K562 (cell line): ENCODE results near the gene COX6B1. TPM values are rescaled to one million over a fixed set of nuclear protein-coding genes. Genes with fewer than 3 reads are reported as not detected.

Experiments
- GTF2E2 ChIP-seq: fragments of 200-800 bp; sonication (Bioruptor generic); IDR thresholded peaks from 2 replicates; pipeline ENCODE4 v1.6.1; 2016; ENCODE audit warnings: missing genetic modification characterization, missing compliant biosample characterization
- HDAC6 ChIP-seq: IDR thresholded peaks from 2 replicates; pipeline ENCODE4 v1.6.1; 2012; ENCODE audit warnings: low read depth, mild to moderate bottlenecking, control low read depth, inconsistent platforms, low read length, moderate library complexity
- MLX ChIP-seq, 2 experiments: fragments of 450-650 bp in 1 of 2; sonication (generic) in 1 of 2; formaldehyde crosslinking; conservative IDR thresholded peaks; 2 replicates each; pipeline versions ENCODE4 v1.4.0 to v1.8.1; 2020 to 2022; ENCODE audit warnings: mild to moderate bottlenecking in 1 of 2, missing genetic modification reagents in 1 of 2
- NFATC3 ChIP-seq: fragments of 450-650 bp; IDR thresholded peaks from 2 replicates; pipeline ENCODE4 v1.6.1; 2017; ENCODE audit warnings: mild to moderate bottlenecking
- RBFOX2 ChIP-seq: fragments of 200-400 bp; formaldehyde crosslinking; IDR thresholded peaks from 2 replicates; pipeline ENCODE4 v1.6.1; 2017; ENCODE audit warnings: low read depth, mild to moderate bottlenecking, low read length, moderate library complexity
- RBM25 ChIP-seq: fragments of 200-400 bp; formaldehyde crosslinking; IDR thresholded peaks from 2 replicates; pipeline ENCODE4 v1.6.1; 2018; ENCODE audit warnings: low read length, low read depth, moderate library complexity; ENCODE audit not compliant: severe bottlenecking
- RBM34 ChIP-seq: fragments of 200-400 bp; formaldehyde crosslinking; IDR thresholded peaks from 2 replicates; pipeline ENCODE4 v1.6.1; 2018; ENCODE audit warnings: low read length, borderline replicate concordance; ENCODE audit not compliant: insufficient read depth
- SMAD1 ChIP-seq: fragments of 150-350 bp; IDR thresholded peaks from 2 replicates; pipeline ENCODE4 v1.6.1; 2014; ENCODE audit warnings: low read length, low read depth; ENCODE audit not compliant: partially characterized antibody
- STAG1 ChIP-seq: sonication (generic); formaldehyde crosslinking; IDR thresholded peaks from 2 replicates; pipeline ENCODE4 v1.5.0; 2020; ENCODE audit warnings: missing genetic modification reagents, borderline replicate concordance
- ZBTB40 ChIP-seq, 2 experiments: fragments of 450-650 bp in 1 of 2; sonication (generic) in 1 of 2; formaldehyde crosslinking in 1 of 2; IDR thresholded peaks; 2 replicates each; pipeline versions ENCODE4 v1.7.1 to v1.9.0; 2016 to 2022; ENCODE audit warnings: inconsistent platforms in 1 of 2, mild to moderate bottlenecking in 1 of 2, missing genetic modification reagents in 1 of 2
- ZNF57 ChIP-seq: fragments of 450-650 bp; formaldehyde crosslinking; IDR thresholded peaks from 2 replicates; pipeline ENCODE4 v1.4.0; 2020; ENCODE audit warnings: mild to moderate bottlenecking, moderate library complexity
- ZNF586 ChIP-seq: fragments of 450-650 bp; formaldehyde crosslinking; conservative IDR thresholded peaks from 2 replicates; pipeline ENCODE4 v1.4.0; 2020; ENCODE audit warnings: mild to moderate bottlenecking, moderate library complexity
- ZNF699 ChIP-seq: fragments of 250-450 bp; sonication (Bioruptor Pico); IDR thresholded peaks from 2 replicates; pipeline ENCODE4 v1.8.0; 2021; ENCODE audit warnings: mild to moderate bottlenecking, moderate library complexity; ENCODE audit not compliant: insufficient replicate concordance
- ZSCAN32 ChIP-seq: fragments of 450-650 bp; formaldehyde crosslinking; IDR thresholded peaks from 2 replicates; pipeline ENCODE4 v1.4.0; 2020; ENCODE audit warnings: mild to moderate bottlenecking, moderate library complexity
- polyA plus RNA-seq, 8 experiments: library from polyadenylated mRNA; depleted of rRNA in 4 of 8; stranded (reverse) in 5 of 8; unstranded in 3 of 8; fragments of >200 nt; fragmentation: Nextera tagmentation in 2 of 8; fragmentation: Illumina TruSeq in 1 of 8; extraction: Ambion mirVana in 2 of 8; extraction: Trizol in 1 of 8; gene quantifications; 2 replicates each; pipeline versions ENCODE4 v1.2.1 to v1.2.3, GENCODE V29; 2011 to 2014; ENCODE audit warnings: inconsistent platforms in 1 of 8, missing spikeins in 1 of 8
- total RNA-seq, 7 experiments: library from RNA; depleted of rRNA in 6 of 7; stranded (reverse); fragments of >200 nt in 6 of 7; fragmentation: Illumina TruSeq in 2 of 7; extraction: Trizol in 2 of 7; gene quantifications; 2 replicates each; pipeline versions ENCODE4 v1.2.1 to v1.2.3, GENCODE V29; 2011 to 2021; ENCODE audit warnings: low replicate concordance in 1 of 7
- TF ChIP-seq, protein P1 (sequence below): sonication (generic); formaldehyde crosslinking; IDR thresholded peaks from 2 replicates; pipeline ENCODE4 v1.9.0; 2022; ENCODE audit warnings: mild to moderate bottlenecking, missing genetic modification reagents
- TF ChIP-seq, protein P2 (sequence below): sonication (generic); formaldehyde crosslinking; IDR thresholded peaks from 2 replicates; pipeline ENCODE4 v1.4.0; 2020; ENCODE audit warnings: mild to moderate bottlenecking, missing genetic modification reagents

COX6B1 gene
- total and polyA plus RNA-seq, 9 of the 15 experiments (the other 6 are each of a cell fraction or from before 2014, with no cell fraction given) = 777 to 2,393 (median 1,219) TPM

- no peak for TF ChIP-seq GTF2E2 (tag)
- no peak for TF ChIP-seq ZNF586 (CRISPR knock-in tag)
- TF ChIP-seq STAG1 = no peak
- TF ChIP-seq SMAD1 = no peak
- no peak for TF ChIP-seq MLX (CRISPR knock-in tag; conservative IDR thresholded peaks at IDR 0.05)
- TF ChIP-seq ZSCAN32 (CRISPR knock-in tag) = no peak
- no peak for TF ChIP-seq RBM34
- no peak for TF ChIP-seq RBFOX2
- no peak for TF ChIP-seq HDAC6
- TF ChIP-seq ZNF57 = no peak
- TF ChIP-seq, protein P1, sequence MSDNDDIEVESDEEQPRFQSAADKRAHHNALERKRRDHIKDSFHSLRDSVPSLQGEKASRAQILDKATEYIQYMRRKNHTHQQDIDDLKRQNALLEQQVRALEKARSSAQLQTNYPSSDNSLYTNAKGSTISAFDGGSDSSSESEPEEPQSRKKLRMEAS = peak; percentile 51; the same call in 1 of the 2 replicates
- TF ChIP-seq NFATC3 = no peak
- TF ChIP-seq, protein P2, sequence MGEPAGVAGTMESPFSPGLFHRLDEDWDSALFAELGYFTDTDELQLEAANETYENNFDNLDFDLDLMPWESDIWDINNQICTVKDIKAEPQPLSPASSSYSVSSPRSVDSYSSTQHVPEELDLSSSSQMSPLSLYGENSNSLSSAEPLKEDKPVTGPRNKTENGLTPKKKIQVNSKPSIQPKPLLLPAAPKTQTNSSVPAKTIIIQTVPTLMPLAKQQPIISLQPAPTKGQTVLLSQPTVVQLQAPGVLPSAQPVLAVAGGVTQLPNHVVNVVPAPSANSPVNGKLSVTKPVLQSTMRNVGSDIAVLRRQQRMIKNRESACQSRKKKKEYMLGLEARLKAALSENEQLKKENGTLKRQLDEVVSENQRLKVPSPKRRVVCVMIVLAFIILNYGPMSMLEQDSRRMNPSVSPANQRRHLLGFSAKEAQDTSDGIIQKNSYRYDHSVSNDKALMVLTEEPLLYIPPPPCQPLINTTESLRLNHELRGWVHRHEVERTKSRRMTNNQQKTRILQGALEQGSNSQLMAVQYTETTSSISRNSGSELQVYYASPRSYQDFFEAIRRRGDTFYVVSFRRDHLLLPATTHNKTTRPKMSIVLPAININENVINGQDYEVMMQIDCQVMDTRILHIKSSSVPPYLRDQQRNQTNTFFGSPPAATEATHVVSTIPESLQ = no peak
- TF ChIP-seq RBM25 = no peak
- no peak for TF ChIP-seq ZBTB40 (IDR thresholded peaks at IDR 0.05)
- TF ChIP-seq ZBTB40 (CRISPR knock-in tag; IDR thresholded peaks at IDR 0.05) = no peak
- no peak for TF ChIP-seq ZNF699 (CRISPR knock-in tag)
These were observed 23.7 kb downstream of the COX6B1 start (continued) for GRCh38 chr19:35671818-35672217.
